GM10248 (cell line): ENCODE measurements around the gene OLIG1.

Source experiments
- CTCF ChIA-PET: fragments of 300-600 bp; sonication (Branson Sonifier 250); formaldehyde crosslinking; extraction: SDS; loops from one replicate; lab custom pipeline; 2021; ENCODE audit warnings: antibody characterized with exemption; lab: Yijun Ruan, JAX
- POLR2A ChIA-PET: fragments of 350-650 bp; sonication (Branson Sonifier 250); formaldehyde crosslinking; extraction: SDS; loops from one replicate; lab custom pipeline; 2020; ENCODE audit warnings: antibody characterized with exemption; lab: Yijun Ruan, JAX
- DNase-seq: peaks from one replicate; pipeline ENCODE4 v3.0.0; 2012; ENCODE audit errors: extremely low spot score
- CTCF ChIP-seq: IDR thresholded peaks from 2 replicates; pipeline ENCODE4 v1.5.1; 2012; ENCODE audit warnings: mild to moderate bottlenecking, low read depth; ENCODE audit errors: extremely low read depth, missing control alignments, control extremely low read depth

Gene OLIG1

GRCh38 chr21:33078907-33079582, 9.1 kb downstream of the OLIG1 start:
- ChIA-PET CTCF (interaction anchor here (0.8 to 1.4 kb wide), 5 partner anchors 29 to 527 kb away, joined by 3 to 5 read pairs (median 3); no protein-coding TSS in a partner anchor), POLR2A (interaction anchor here (0.6 to 1.0 kb wide), 2 partner anchors 10 to 362 kb away, joined by 3 read pairs; no protein-coding TSS in a partner anchor)
- peak; percentile 89 for DNase-seq
- no peak for TF ChIP-seq CTCF

- ChIA-PET POLR2A (no interaction called here), CTCF (interaction anchor here (0.8 to 1.1 kb wide), 2 partner anchors 8 to 15 kb away, joined by 3 to 4 read pairs; no protein-coding TSS in a partner anchor)
- no peak for TF ChIP-seq CTCF
- no peak for DNase-seq
Measured at GRCh38 chr21:33080376-33080775, 10.4 kb downstream of the OLIG1 start.

- POLR2A ChIA-PET = no interaction called here
Measured at GRCh38 chr21:33080776-33081175, 10.8 kb downstream of the OLIG1 start.

GRCh38 chr21:33088384-33088783, 18.4 kb downstream of the OLIG1 start:
- ChIA-PET CTCF (interaction anchor here (1.5 to 2.0 kb wide), 3 partner anchors 7 to 39 kb away, joined by 4 to 8 read pairs (median 5); no protein-coding TSS in a partner anchor), POLR2A (interaction anchor here (1.4 kb wide), 1 partner anchor 10 kb away, joined by 3 read pairs; no protein-coding TSS in a partner anchor)
- TF ChIP-seq CTCF = no peak
- DNase-seq = no peak

More at GRCh38 chr21:33080776-33081175, 10.8 kb downstream of the OLIG1 start:
- CTCF ChIA-PET = interaction anchor here (0.8 to 1.1 kb wide), 2 partner anchors 8 to 14 kb away, joined by 3 to 4 read pairs; no protein-coding TSS in a partner anchor
- DNase-seq = no peak
- TF ChIP-seq CTCF = no peak

- CTCF ChIA-PET = interaction anchor here (1.5 kb wide), 1 partner anchor 38 kb away, joined by 4 read pairs; no protein-coding TSS in a partner anchor
- TF ChIP-seq CTCF = no peak
- DNase-seq = no peak
- POLR2A ChIA-PET = interaction anchor here (1.4 kb wide), 1 partner anchor 11 kb away, joined by 3 read pairs; no protein-coding TSS in a partner anchor
Measured at GRCh38 chr21:33089395-33090119, 19.6 kb downstream of the OLIG1 start.

- DNase-seq = no peak
- no peak for TF ChIP-seq CTCF
- ChIA-PET CTCF (interaction anchor here (0.8 to 1.9 kb wide), 4 partner anchors 9 to 156 kb away, joined by 3 to 8 read pairs (median 3); no protein-coding TSS in a partner anchor), POLR2A (no interaction called here)
Measured at GRCh38 chr21:33096426-33096825, 26.5 kb downstream of the OLIG1 start.
